GM18505 (cell line): Measurements from ENCODE around the gene SYNGR1.
"Not testable (repeated sequence)": the region's sequence is repeated elsewhere in the genome, so short reads cannot be mapped to it uniquely, and the experiment has no call there.

Experiments
- ATAC-seq: cut with Tn5 transposase; IDR thresholded peaks from one replicate; pipeline ENCODE4 v1.9.1; 2021; ENCODE audit not compliant: unreplicated experiment
- POLR2A ChIP-seq: IDR thresholded peaks from 4 replicates; pipeline ENCODE4 v1.6.1; 2011; ENCODE audit warnings: borderline replicate concordance; ENCODE audit not compliant: insufficient read depth, insufficient read length; ENCODE audit errors: extremely low read depth

SYNGR1 gene

DNA sequence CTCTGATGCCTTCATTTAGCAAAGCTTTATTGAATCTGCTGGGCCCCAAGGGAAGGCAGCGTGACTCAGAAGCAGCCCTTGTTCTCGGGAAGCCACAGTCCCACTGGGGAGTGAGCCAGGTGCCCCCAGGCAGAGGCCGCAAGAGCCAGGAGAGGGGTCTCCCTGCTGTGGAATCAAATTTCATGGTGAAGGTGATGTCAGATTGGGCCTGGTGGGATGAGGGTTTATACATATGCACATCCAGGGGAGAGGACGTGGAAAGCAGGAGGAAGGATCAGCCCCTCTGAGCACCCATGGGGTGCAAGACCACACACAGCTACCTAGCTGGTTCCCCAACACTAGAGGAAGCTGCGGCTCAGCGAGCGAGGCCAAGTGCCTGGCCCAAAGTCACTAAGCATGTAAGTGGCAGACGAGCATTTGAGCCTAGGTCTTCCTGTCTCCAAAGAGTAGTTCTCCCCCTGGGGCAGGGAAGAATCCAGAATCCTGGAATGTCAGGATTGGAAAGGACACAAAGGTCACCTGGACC lies 2.0 kb downstream of the SYNGR1 start:
- no peak for TF ChIP-seq POLR2A

DNA sequence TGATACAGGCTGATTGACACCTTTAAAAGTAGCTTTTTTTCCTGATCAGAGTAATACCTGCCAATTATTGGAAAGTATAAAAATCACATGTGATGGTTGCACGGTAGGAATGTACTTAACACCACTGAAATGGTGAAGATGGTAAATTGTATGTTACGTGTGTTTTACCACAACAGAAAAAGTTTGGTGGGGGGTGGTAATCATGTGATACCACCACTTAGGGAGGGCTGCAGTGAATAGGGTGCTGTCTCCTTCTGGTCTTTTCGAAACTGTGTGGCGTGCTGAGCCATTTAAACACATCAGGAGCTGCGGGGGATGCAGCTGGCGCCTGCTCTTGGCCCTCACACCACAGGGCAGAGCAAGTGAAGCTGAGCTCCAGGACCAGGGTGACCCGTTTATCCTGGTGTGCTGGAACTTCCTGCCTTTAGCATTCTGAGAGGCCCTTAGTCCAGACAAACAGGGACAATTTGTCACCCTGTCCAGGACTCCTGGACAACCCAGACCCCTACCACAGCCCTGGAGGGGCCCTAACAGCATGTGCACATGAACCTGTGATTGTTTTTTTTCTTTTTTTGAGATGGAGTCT lies 2.6 kb downstream of the SYNGR1 start:
- TF ChIP-seq POLR2A: no peak
- no peak for ATAC-seq

More for the DNA sequence above, 2.0 kb downstream of the SYNGR1 start:
- ATAC-seq: no peak

DNA sequence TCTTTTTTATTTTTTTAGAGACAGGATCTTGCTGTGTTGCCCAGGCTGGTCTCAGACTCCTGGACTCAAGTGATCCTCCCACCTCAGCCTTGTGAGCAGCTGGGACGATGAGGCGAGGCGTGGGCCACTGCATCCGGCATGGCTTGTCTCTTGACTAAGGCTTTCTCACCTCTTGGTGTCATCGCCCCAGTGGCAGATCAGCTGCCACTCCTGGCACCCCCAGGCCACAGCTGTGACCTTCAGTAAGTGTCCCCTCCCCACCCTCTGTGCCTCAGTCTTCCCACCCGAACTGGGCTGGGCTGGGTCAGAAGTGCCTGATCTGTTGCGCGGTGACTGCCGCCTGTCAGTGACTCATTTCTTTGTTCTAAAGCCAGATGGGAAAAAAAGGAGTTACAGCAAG lies 3.6 kb downstream of the SYNGR1 start:
- ATAC-seq: no peak
- TF ChIP-seq POLR2A: no peak

DNA sequence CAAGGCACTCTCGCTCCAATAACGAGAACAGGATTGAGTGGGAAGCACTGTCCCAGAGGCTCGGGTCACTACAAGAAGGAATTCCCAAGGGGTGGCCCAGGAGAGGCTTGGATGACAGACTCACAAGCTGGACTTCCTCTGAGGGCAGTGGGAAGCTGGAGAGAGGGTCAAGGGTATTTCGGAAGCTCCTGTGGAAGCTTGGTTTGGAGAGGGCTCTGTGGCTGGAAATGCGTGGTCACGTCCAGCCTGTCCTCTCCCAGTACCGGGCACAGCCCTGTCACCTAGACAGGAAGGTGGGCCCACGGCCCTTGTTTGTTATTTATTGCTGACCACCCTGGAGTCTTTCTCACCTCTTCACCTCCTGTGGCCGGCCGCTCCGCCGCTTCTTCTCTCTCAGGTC lies 5.3 kb downstream of the SYNGR1 start:
- no peak for TF ChIP-seq POLR2A
- ATAC-seq: no peak

DNA sequence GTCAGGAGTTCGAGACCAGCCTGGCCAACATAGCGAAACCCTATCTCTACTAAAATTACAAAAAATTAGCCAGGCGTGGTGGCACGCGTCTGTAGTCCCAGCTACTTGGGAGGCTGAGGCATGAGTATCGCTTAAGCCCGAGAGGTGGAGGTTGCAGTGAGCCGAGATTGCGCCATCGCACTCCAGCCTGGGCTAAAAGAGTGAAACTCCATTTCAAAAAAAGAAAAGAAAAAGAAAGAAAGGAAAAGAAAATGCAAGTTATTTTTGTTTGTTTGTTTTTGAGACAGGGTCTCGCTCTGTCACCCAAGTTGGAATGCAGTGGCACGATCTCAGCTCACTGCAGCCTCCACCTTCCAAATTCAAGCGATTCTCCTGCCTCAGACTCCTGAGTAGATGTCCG lies 6.0 kb downstream of the SYNGR1 start:
- not testable (repeated sequence) for ATAC-seq

DNA sequence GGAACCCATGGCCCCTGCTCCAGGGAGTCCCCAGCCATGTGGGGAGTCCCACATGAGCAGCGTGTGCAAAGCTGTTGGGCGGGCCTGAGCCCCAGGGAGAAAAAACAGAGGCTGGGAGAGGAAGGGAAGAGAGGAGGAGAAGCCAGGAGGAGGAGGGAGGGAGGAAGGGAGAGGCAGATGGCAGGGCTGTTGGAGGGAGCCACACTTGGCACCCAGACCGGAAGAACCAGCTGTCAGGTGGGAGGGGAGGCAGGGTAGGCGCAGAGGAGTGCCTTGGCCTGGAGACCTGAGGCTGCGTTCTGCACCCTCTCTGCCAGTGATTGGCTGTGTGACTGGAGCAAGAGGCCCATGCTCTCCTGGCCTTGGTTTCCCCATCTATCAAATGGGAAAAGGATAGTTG lies 6.7 kb downstream of the SYNGR1 start:
- ATAC-seq: no peak

DNA sequence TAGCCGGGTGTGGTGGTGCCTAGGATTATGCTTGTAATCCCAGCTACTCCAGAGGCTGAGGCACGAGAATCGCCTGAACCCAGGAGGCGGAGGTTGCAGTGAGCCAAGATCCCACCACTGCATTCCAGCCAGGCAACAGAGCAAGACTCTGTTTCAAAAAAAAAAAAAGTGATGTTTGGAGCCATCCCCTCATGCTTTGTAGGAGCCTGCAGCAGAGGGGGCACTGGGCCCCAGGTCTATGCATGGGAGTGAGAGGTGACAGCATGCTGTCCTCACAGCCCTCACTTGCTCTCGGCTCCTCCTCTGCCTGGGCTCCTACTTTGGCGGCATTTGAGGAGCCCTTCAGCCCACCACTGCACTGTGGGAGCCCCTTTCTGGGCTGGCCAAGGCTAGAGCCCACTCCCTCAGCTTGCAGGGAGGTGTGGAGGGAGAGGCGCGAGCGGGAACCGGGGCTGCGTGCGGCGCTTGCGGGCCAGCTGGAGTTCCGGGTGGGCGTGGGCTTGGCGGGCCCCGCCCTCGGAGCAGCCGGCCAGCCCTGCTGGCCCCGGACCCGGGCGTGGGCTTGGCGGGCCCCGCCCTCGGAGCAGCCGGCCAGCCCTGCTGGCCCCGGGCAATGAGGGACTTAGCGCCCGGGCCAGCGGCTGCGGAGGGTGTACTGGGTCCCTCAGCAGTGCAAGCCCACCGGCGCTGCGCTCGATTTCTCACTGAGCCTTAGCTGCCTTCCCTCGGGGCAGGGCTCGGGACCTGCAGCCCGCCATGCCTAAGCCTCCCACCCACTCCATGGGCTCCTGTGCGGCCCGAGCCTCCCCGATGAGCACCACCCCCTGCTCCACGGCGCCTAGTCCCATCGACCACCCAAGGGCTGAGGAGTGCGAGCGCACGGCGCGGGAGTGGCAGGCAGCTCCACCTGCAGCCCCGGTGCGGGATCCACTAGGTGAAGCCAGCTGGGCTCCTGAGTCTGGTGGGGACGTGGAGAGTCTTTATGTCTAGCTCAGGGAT lies 7.6 kb downstream of the SYNGR1 start:
- not testable (repeated sequence) for ATAC-seq

More for the DNA sequence above, 6.7 kb downstream of the SYNGR1 start:
- no peak for TF ChIP-seq POLR2A

DNA sequence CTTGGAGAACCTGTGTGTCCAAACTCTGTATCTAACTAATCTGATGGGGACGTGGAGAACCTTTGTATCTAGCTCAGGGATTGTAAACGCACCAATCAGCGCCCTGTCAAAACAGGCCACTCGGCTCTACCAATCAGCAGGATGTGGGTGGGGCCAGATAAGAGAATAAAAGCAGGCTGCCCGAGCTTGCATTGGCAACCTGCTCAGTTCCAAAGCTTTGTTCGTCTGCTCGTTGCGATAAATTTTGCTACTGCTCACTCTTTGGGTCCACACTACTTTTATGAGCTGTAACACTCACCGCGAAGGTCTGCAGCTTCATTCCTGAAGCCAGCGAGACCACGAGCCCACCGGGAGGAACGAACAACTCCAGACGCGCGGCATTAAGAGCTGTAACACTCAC lies 8.4 kb downstream of the SYNGR1 start:
- not testable (repeated sequence) for ATAC-seq

DNA sequence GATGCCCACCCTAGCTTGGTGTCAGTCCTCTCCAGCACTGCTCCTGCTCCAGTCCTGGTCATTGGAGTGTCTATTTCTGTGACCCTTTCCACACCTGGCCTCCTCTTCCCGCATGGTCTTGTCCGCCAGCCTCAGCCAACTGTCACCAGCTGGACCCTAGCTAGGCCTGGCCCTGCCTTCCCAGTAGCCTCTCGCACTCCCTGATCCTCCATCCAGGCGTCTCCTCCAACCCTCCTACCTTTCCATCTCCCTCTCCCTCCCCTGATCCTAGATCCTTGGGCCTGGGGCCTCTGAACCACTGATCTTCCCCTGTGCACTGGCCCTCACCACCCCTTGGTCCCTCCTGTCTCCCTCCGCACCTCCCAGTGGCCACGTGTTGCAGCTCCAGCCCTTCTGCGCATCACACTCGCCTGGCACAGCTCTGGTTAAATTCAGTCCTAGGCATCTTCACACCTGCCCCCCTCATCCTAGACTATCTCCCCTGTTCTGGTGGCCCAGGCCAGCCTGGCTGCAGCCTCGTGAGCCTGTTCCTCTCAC lies 9.9 kb downstream of the SYNGR1 start:
- no peak for TF ChIP-seq POLR2A
- no peak for ATAC-seq

DNA sequence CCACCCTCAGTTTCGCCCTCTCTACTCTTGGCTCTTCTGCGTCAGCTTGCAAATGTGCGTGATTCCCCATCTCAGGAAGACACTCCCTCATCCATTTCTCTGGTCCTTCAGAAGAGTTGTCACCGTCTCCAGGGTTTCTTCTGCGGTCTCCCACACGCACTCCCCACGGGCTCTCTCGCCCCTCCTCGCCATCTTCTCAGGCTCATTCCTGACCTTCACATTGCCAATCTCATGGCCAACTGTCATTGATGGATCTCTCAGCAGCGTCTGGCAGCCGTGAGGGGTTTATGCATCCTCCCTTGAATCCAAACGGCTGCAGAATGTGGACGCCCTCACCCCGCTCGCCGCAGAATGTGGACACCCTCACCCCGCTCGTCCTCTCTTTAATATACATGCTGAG lies 10.5 kb downstream of the SYNGR1 start:
- TF ChIP-seq POLR2A: no peak
- no peak for ATAC-seq

DNA sequence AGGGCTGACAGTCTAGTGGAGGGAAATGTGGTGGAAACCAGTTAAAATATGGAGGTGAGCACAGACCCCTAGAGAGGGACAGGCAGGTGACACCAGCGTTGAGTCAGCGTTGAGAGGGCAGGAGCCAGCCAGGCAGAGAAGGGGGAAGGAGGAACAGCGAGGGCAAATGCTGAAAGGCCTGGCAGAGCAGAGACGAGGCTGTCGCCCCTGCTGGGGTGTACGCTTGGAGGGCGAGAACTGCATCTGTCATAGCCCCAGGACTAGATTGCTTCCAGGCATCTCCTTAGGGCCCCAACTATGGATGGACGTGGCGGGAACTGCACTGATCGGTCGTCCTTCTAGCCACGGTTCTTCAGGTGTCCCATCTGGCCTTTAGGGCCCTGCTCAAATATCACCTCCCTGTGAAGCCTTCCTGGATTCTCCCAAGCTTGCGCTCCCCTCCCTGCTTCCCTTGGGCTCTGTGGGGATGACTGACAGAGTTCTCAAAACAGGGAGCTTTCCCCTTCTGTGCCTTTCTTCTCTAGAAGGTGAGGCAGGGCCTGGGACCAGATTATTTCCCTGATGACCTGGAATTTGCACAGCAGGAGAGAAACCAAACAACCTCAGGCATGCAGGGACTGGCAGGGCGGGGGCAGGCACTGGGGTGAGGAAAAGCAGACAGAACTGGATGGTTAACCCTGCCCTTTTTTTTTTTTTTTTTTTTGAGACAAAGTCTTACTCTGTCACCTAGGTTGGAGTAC lies 11.1 kb downstream of the SYNGR1 start:
- no peak for TF ChIP-seq POLR2A
- no peak for ATAC-seq

DNA sequence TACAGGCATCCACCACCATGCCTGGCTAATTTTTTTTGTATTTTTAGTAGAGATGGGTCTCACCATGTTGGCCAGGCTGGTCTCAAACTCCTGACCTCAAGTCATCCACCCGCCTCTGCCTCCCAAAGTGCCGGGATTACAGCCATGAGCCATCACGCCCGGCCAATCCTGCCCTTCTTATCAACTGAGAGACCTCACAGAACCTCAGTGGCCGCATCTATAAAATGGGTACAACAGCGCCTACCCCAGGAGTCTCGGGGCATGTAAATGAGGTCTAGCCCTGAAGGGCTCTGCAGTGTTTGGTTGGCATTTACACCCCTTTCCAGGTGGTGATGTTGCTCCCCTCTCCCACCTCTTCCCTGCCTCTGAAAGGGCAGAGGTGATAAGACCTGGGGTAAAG lies 11.7 kb downstream of the SYNGR1 start:
- no peak for TF ChIP-seq POLR2A
- no peak for ATAC-seq

DNA sequence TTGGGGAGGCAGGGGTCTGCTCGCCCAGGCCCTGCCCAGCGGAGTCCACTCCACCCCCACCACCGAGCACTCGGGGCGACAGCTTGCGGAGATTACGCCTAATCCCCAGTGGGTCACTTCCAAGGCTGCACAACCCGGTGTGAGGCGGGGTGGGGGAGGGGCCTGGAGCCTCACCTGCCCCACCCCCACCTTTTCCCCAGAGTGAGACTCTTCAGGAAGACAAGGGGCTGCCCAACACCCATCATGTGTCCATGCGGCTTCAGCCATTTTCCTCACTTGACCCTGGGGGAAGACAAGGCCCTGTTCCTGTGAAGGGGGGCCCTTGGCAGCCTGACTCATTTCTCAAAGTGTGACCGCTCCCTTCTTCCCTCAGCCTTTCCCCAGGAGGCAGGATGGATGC lies 12.5 kb downstream of the SYNGR1 start:
- no peak for TF ChIP-seq POLR2A
- ATAC-seq: no peak
